ENCODE results near the gene TRMT1.

The TRMT1 gene

GRCh38 chr19:13089857-13090507 lies 26.6 kb downstream of the TRMT1 start:
- no peak for DNase-seq

GRCh38 chr19:13089139-13089856 lies 27.2 kb downstream of the TRMT1 start:
- no peak for DNase-seq

GRCh38 chr19:13087795-13088537 lies 28.6 kb downstream of the TRMT1 start:
- no peak for DNase-seq

- DNase-seq = no peak
Observed at GRCh38 chr19:13087295-13087694, 29.2 kb downstream of the TRMT1 start.

- DNase-seq = no peak
Observed at GRCh38 chr19:13086341-13086740, 30.2 kb downstream of the TRMT1 start.

- DNase-seq = no peak
Observed at GRCh38 chr19:13085666-13086065, 30.9 kb downstream of the TRMT1 start.

GRCh38 chr19:13083627-13084026 lies 32.9 kb downstream of the TRMT1 start:
- DNase-seq = no peak

- no peak for DNase-seq
Observed at GRCh38 chr19:13083008-13083404, 33.5 kb downstream of the TRMT1 start.

GRCh38 chr19:13082192-13083007 lies 34.1 kb downstream of the TRMT1 start:
- DNase-seq = no peak

- no peak for DNase-seq
Observed at GRCh38 chr19:13079542-13079986, 37.0 kb downstream of the TRMT1 start.

GRCh38 chr19:13078897-13079541 lies 37.5 kb downstream of the TRMT1 start:
- no peak for DNase-seq

- DNase-seq = no peak
Observed at GRCh38 chr19:13078381-13078780, 38.2 kb downstream of the TRMT1 start.

- no peak for DNase-seq
Observed at GRCh38 chr19:13077240-13077639, 39.3 kb downstream of the TRMT1 start.

GRCh38 chr19:13076787-13077186 lies 39.8 kb downstream of the TRMT1 start:
- DNase-seq = no peak

GRCh38 chr19:13076320-13076719 lies 40.2 kb downstream of the TRMT1 start:
- DNase-seq = no peak

- DNase-seq = no peak
Observed at GRCh38 chr19:13074378-13074777, 42.2 kb downstream of the TRMT1 start.

GRCh38 chr19:13073263-13073662 lies 43.3 kb downstream of the TRMT1 start:
- no peak for DNase-seq

GRCh38 chr19:13072188-13072908 lies 44.2 kb downstream of the TRMT1 start:
- no peak for DNase-seq

- DNase-seq = no peak
Observed at GRCh38 chr19:13071444-13072187, 44.9 kb downstream of the TRMT1 start.

GRCh38 chr19:13070425-13071140 lies 46.0 kb downstream of the TRMT1 start:
- DNase-seq = no peak
